GM23338 (cell line): ENCODE measurements around the gene FCSK. TPM values are rescaled to one million over a fixed set of nuclear protein-coding genes. Genes with fewer than 3 reads are reported as not detected.

Experiments used
- ATAC-seq: fragments of 200-7000 bp; cut with Tn5 transposase; 3 replicates; pipeline ENCODE4 v1.9.1; 2020
- DNase-seq: peaks from one replicate; pipeline ENCODE4 v3.0.0-alpha.2; 2015; ENCODE audit warnings: low spot score
- H2AFZ ChIP-seq: fragments of 200-600 bp; sonication (generic); 2 replicates; pipeline ENCODE4 v1.8.0; 2016; ENCODE audit warnings: antibody characterized with exemption, mild to moderate bottlenecking, moderate library complexity
- H3F3A ChIP-seq: fragments of 200-600 bp; sonication (generic); replicated peaks from 2 replicates; pipeline ENCODE4 v1.8.0; 2017; ENCODE audit warnings: antibody characterized with exemption, mixed run types, low read depth
- H3K27ac ChIP-seq: fragments of 200-600 bp; sonication (generic); 2 replicates; pipeline ENCODE4 v1.6.1; 2016; ENCODE audit warnings: low read depth
- H3K27me3 ChIP-seq: fragments of 200-600 bp; sonication (generic); 2 replicates; pipeline ENCODE4 v1.8.0; 2016; ENCODE audit warnings: mild to moderate bottlenecking, mixed run types, moderate library complexity; ENCODE audit not compliant: insufficient read depth
- H3K36me3 ChIP-seq: fragments of 200-600 bp; sonication (generic); 2 replicates; pipeline ENCODE4 v1.8.0; 2016; ENCODE audit warnings: mild to moderate bottlenecking; ENCODE audit not compliant: insufficient read depth
- H3K4me1 ChIP-seq: fragments of 200-600 bp; sonication (generic); 2 replicates; pipeline ENCODE4 v1.8.0; 2016; ENCODE audit warnings: mild to moderate bottlenecking, moderate library complexity; ENCODE audit not compliant: insufficient read depth
- H3K4me2 ChIP-seq: fragments of 200-600 bp; sonication (generic); 2 replicates; pipeline ENCODE4 v1.7.1; 2017; ENCODE audit warnings: mixed run types
- H3K4me3 ChIP-seq: fragments of 200-600 bp; sonication (generic); 2 replicates; pipeline ENCODE4 v1.6.1; 2016; ENCODE audit warnings: mixed run types
- H3K79me2 ChIP-seq: fragments of 200-600 bp; sonication (generic); replicated peaks from 2 replicates; pipeline ENCODE4 v1.8.0; 2017; ENCODE audit warnings: mild to moderate bottlenecking; ENCODE audit not compliant: insufficient read depth
- H3K9me2 ChIP-seq: fragments of 200-600 bp; sonication (generic); 2 replicates; pipeline ENCODE4 v1.8.0; 2017; ENCODE audit not compliant: insufficient read depth
- H4K20me1 ChIP-seq: fragments of 200-600 bp; sonication (generic); replicated peaks from 2 replicates; pipeline ENCODE4 v1.8.0; 2017; ENCODE audit warnings: mild to moderate bottlenecking; ENCODE audit not compliant: insufficient read depth
- H3K27ac Mint-ChIP-seq: 2 replicates; pipeline ENCODE4 v1.8.0; 2020; ENCODE audit warnings: inconsistent platforms, mild to moderate bottlenecking, moderate library complexity, mixed read lengths
- H3K27me3 Mint-ChIP-seq: 3 replicates; pipeline ENCODE4 v1.8.0; 2022; ENCODE audit warnings: low read depth, mild to moderate bottlenecking, moderate library complexity, mixed read lengths, inconsistent platforms; ENCODE audit not compliant: insufficient read depth, poor library complexity
- H3K36me3 Mint-ChIP-seq: 3 replicates; pipeline ENCODE4 v1.8.0; 2021; ENCODE audit warnings: low read depth, mild to moderate bottlenecking, inconsistent platforms, moderate library complexity, mixed read lengths
- H3K4me1 Mint-ChIP-seq: 3 replicates; pipeline ENCODE4 v1.8.0; 2020; ENCODE audit warnings: mild to moderate bottlenecking, inconsistent platforms, mixed read lengths
- H3K4me3 Mint-ChIP-seq: 3 replicates; pipeline ENCODE4 v1.8.0; 2021; ENCODE audit warnings: moderate library complexity, mild to moderate bottlenecking, inconsistent platforms, mixed read lengths
- H3K9me3 Mint-ChIP-seq: 3 replicates; pipeline ENCODE4 v1.8.0; 2020; ENCODE audit warnings: moderate library complexity, mild to moderate bottlenecking, inconsistent platforms, mixed read lengths
- CREB1 ChIP-seq: fragments of 250-450 bp; sonication (Bioruptor Pico); IDR thresholded peaks from 2 replicates; pipeline ENCODE4 v1.5.0; 2020; ENCODE audit warnings: low read depth, mild to moderate bottlenecking, moderate library complexity
- CTCF ChIP-seq, 2 experiments: fragments of 200-600 bp in 1 of 2; sonication (generic) in 1 of 2; conservative IDR thresholded peaks; 2 replicates each; pipeline versions ENCODE4 v1.5.1 to v1.6.1; 2016 to 2017; ENCODE audit warnings: antibody characterized with exemption in 2 of 2, low read depth in 2 of 2, mild to moderate bottlenecking in 2 of 2, moderate library complexity in 1 of 2
- ETS1 ChIP-seq: IDR thresholded peaks from 2 replicates; pipeline ENCODE4 v1.6.1; 2016; ENCODE audit warnings: antibody characterized with exemption
- EZH2 ChIP-seq: fragments of 200-600 bp; sonication (generic); IDR thresholded peaks from one replicate; pipeline ENCODE4 v1.8.0; 2017; ENCODE audit warnings: antibody characterized with exemption, mild to moderate bottlenecking, low read depth; ENCODE audit not compliant: unreplicated experiment
- EZH2phosphoT487 ChIP-seq: fragments of 200-600 bp; sonication (generic); IDR thresholded peaks from one replicate; pipeline ENCODE4 v1.8.1; 2018; ENCODE audit warnings: antibody characterized with exemption; ENCODE audit not compliant: unreplicated experiment
- JUNB ChIP-seq: IDR thresholded peaks from one replicate; pipeline ENCODE4 v1.6.1; 2016; ENCODE audit warnings: antibody characterized with exemption; ENCODE audit not compliant: unreplicated experiment
- NANOG ChIP-seq: IDR thresholded peaks from 2 replicates; pipeline ENCODE4 v1.6.1; 2016; ENCODE audit warnings: antibody characterized with exemption, borderline replicate concordance
- POLR2AphosphoS5 ChIP-seq: IDR thresholded peaks from 2 replicates; pipeline ENCODE4 v1.6.1; 2016; ENCODE audit warnings: antibody characterized with exemption, low read depth
- REST ChIP-seq: IDR thresholded peaks from one replicate; pipeline ENCODE4 v1.6.1; 2018; ENCODE audit warnings: antibody characterized with exemption; ENCODE audit not compliant: unreplicated experiment
- STAT1 ChIP-seq: IDR thresholded peaks from one replicate; pipeline ENCODE4 v1.6.1; 2016; ENCODE audit warnings: antibody characterized with exemption; ENCODE audit not compliant: unreplicated experiment
- ZNF114 ChIP-seq: fragments of 250-450 bp; sonication (Bioruptor Pico); IDR thresholded peaks from 2 replicates; pipeline ENCODE4 v1.5.0; 2020; ENCODE audit warnings: mild to moderate bottlenecking, moderate library complexity
- ZNF331 ChIP-seq: fragments of 250-450 bp; sonication (Bioruptor Pico); IDR thresholded peaks from 2 replicates; pipeline ENCODE4 v1.5.0; 2020; ENCODE audit warnings: low read depth, mild to moderate bottlenecking, moderate library complexity
- ZNF462 ChIP-seq: fragments of 250-450 bp; sonication (Bioruptor Pico); IDR thresholded peaks from 2 replicates; pipeline ENCODE4 v1.5.0; 2020; ENCODE audit warnings: mild to moderate bottlenecking, moderate library complexity
- polyA plus RNA-seq: library from polyadenylated mRNA; unstranded; fragments of >200 nt; fragmentation: Nextera tagmentation; extraction: Ambion mirVana; gene quantifications from 2 replicates; pipeline ENCODE4 v1.2.1, GENCODE V29; 2016
- total RNA-seq: library from RNA; depleted of rRNA; stranded (reverse); fragments of >200 nt; shearing (Covaris generic); gene quantifications from 2 replicates; pipeline ENCODE4 v1.2.3, GENCODE V29; 2014

The FCSK gene
- total and polyA plus RNA-seq, 2 experiments from 2014 or later: 2.3 to 4.0 TPM

GRCh38 chr16:70510216-70510615 is 55.8 kb downstream of the FCSK start:
- no peak overlapping the region for H3K4me3 Mint-ChIP-seq

More at GRCh38 chr16:70510216-70510615, 55.8 kb downstream of the FCSK start:
- no peak overlapping the region for H3K27ac Mint-ChIP-seq
- no peak overlapping the region for H2AFZ ChIP-seq
- H3K79me2 ChIP-seq: no peaks in the 10 kb centered on the region
- no peak for TF ChIP-seq ZNF462 (CRISPR knock-in tag)
- TF ChIP-seq CREB1 (CRISPR knock-in tag): no peak
- no peak for TF ChIP-seq CTCF (conservative IDR thresholded peaks at IDR 0.05; ENCODE audit: low read depth in 2 of 2)
- no peak for TF ChIP-seq ETS1
- no peak for TF ChIP-seq ZNF114
- no peak for TF ChIP-seq STAT1
- no peak for TF ChIP-seq ZNF331 (CRISPR knock-in tag)
- TF ChIP-seq JUNB: no peak
- TF ChIP-seq REST: no peak
- no peak for TF ChIP-seq NANOG
- TF ChIP-seq EZH2: no peak
- no peak for TF ChIP-seq POLR2AphosphoS5
- no peak for TF ChIP-seq EZH2phosphoT487
- no peak overlapping the region for H3K27ac ChIP-seq
- H3K36me3 ChIP-seq: peaks cover 12% of the 10 kb centered on the region
- H3F3A ChIP-seq: peaks cover 13% of the 10 kb centered on the region; the same call in 1 of the 2 replicates
- no peaks in the 10 kb centered on the region for H3K27me3 ChIP-seq
- peaks cover 7% of the 10 kb centered on the region for H3K27me3 Mint-ChIP-seq
- no peaks in the 10 kb centered on the region for H3K9me2 ChIP-seq
- peaks cover 52% of the 10 kb centered on the region for H3K36me3 Mint-ChIP-seq
- H3K4me2 ChIP-seq: no peak overlapping the region
- H3K9me3 Mint-ChIP-seq: no peaks in the 10 kb centered on the region
- no peak for ATAC-seq
- no peak overlapping the region for H3K4me3 ChIP-seq
- H3K4me1 Mint-ChIP-seq: no peaks in the 10 kb centered on the region
- H4K20me1 ChIP-seq: no peaks in the 10 kb centered on the region
- DNase-seq: no peak
- H3K4me1 ChIP-seq: no peaks in the 10 kb centered on the region
